CD4-positive, alpha-beta T cell (primary cell): ENCODE data around the gene CMC1. TPM values are rescaled to one million over a fixed set of nuclear protein-coding genes. Genes with fewer than 3 reads are reported as not detected.

Experiments
- ATAC-seq: fragments of 200-7000 bp; cut with Tn5 transposase; one replicate; pipeline ENCODE4 v1.10.0; 2022; ENCODE audit warnings: mild to moderate bottlenecking; ENCODE audit not compliant: poor library complexity
- CTCF ChIA-PET: fragments of 350-600 bp; sonication (Branson Sonifier 250); formaldehyde crosslinking; loops from one replicate; lab custom pipeline; 2021; ENCODE audit warnings: antibody characterized with exemption, inconsistent platforms; lab: Charles Lee
- POLR2A ChIA-PET: fragments of 350-600 bp; sonication (Branson Sonifier 250); formaldehyde crosslinking; loops from one replicate; lab custom pipeline; 2021; ENCODE audit warnings: antibody characterized with exemption, inconsistent platforms; lab: Charles Lee
- DNase-seq, 14 experiments: peaks; one replicate each; pipeline ENCODE4 v3.0.0-alpha.2; 2013 to 2020; ENCODE audit warnings: mixed read lengths in 2 of 14
- H3K27ac ChIP-seq, 2 donors: one replicate each; pipeline versions ENCODE4 v1.5.1 to v1.7.0; 2013; ENCODE audit warnings: low read length in 2 of 2, low read depth in 1 of 2, mild to moderate bottlenecking in 1 of 2
- H3K27me3 ChIP-seq, 2 experiments: 1 replicate in 1 of 2; 2 replicates in 1 of 2; pipeline versions ENCODE4 v1.6.1 to v1.7.0; 2013; ENCODE audit warnings: low read length in 2 of 2, control low read depth in 1 of 2, mild to moderate bottlenecking in 1 of 2, moderate library complexity in 1 of 2; ENCODE audit not compliant: insufficient read depth in 2 of 2, control insufficient read depth in 1 of 2
- H3K36me3 ChIP-seq: one replicate; pipeline ENCODE4 v1.6.1; 2013; ENCODE audit warnings: low read length, control low read depth; ENCODE audit not compliant: insufficient read depth
- H3K4me1 ChIP-seq: one replicate; pipeline ENCODE4 v1.6.1; 2013; ENCODE audit warnings: low read length, control low read depth; ENCODE audit not compliant: insufficient read depth
- H3K4me3 ChIP-seq: one replicate; pipeline ENCODE4 v1.5.1; 2013; ENCODE audit warnings: mild to moderate bottlenecking, low read length, moderate library complexity
- H3K9me3 ChIP-seq, 2 experiments: 1 replicate in 1 of 2; 2 replicates in 1 of 2; pipeline versions ENCODE4 v1.6.1 to v1.7.0; 2013; ENCODE audit warnings: low read length in 2 of 2, mild to moderate bottlenecking in 2 of 2, control low read depth in 1 of 2, moderate library complexity in 1 of 2; ENCODE audit not compliant: control insufficient read depth in 1 of 2, insufficient read depth in 1 of 2
- H3K27ac Mint-ChIP-seq: one replicate; pipeline ENCODE4 v1.8.0; 2020; ENCODE audit warnings: mixed read lengths
- H3K27me3 Mint-ChIP-seq: one replicate; pipeline ENCODE4 v1.8.0; 2021; ENCODE audit warnings: mixed read lengths
- H3K36me3 Mint-ChIP-seq: one replicate; pipeline ENCODE4 v1.8.0; 2021; ENCODE audit warnings: low read depth, mixed read lengths
- H3K4me1 Mint-ChIP-seq: one replicate; pipeline ENCODE4 v1.8.0; 2021; ENCODE audit warnings: low read depth, mixed read lengths
- H3K4me3 Mint-ChIP-seq: one replicate; pipeline ENCODE4 v1.8.0; 2020; ENCODE audit warnings: mild to moderate bottlenecking, mixed read lengths
- H3K9me3 Mint-ChIP-seq: one replicate; pipeline ENCODE4 v1.8.0; 2020; ENCODE audit warnings: mixed read lengths
- CTCF ChIP-seq: fragments of 200-600 bp; IDR thresholded peaks from one replicate; pipeline ENCODE4 v1.8.0; 2022; ENCODE audit warnings: antibody characterized with exemption, mild to moderate bottlenecking
- intact Hi-C, 2 experiments: fragments of 100-400 bp; cut with DNase I in 1 of 2; cut with micrococcal nuclease in 1 of 2; formaldehyde crosslinking; loops; one replicate each; pipeline versions ENCODE4 v1.15.1 to v1.9.0; 2023 to 2025; cut with DNase I, micrococcal nuclease
- total RNA-seq, 174 experiments: library from RNA in 2 of 174; stranded (reverse) in 2 of 174; gene quantifications; one replicate each; pipeline ENCODE4 v1.2.3 and lab custom pipeline; 2021 to 2026

CMC1 gene
- total RNA-seq, 2 experiments from 2014 or later = 5.0 to 6.6 TPM

- H3K9me3 ChIP-seq = peaks cover 5 to 20% of the 10 kb centered on the region in 2 experiments
- intact Hi-C loops = no loop called here
- H3K36me3 ChIP-seq = no peaks in the 10 kb centered on the region
- H3K4me3 ChIP-seq = no peak overlapping the region
- Mint-ChIP-seq H3K4me3 (no peak overlapping the region), H3K27ac (no peak overlapping the region), H3K4me1 (no peaks in the 10 kb centered on the region), H3K9me3 (peaks cover 13% of the 10 kb centered on the region), H3K36me3 (peaks cover 14% of the 10 kb centered on the region), H3K27me3 (no peaks in the 10 kb centered on the region)
- ChIA-PET CTCF (no interaction called here), POLR2A (no interaction called here)
- no peak overlapping the region for H3K27ac ChIP-seq
- no peak for TF ChIP-seq CTCF
- ATAC-seq = no peak
- no peak for DNase-seq
- H3K27me3 ChIP-seq = no peaks in the 10 kb centered on the region
- H3K4me1 ChIP-seq = no peaks in the 10 kb centered on the region
Observed at GRCh38 chr3:28218917-28219198, 22.6 kb upstream of the CMC1 start.

- no peaks in the 10 kb centered on the region for H3K4me1 ChIP-seq
- H3K9me3 Mint-ChIP-seq = peaks cover 3% of the 10 kb centered on the region
- H3K36me3 Mint-ChIP-seq = no peaks in the 10 kb centered on the region
- intact Hi-C loops = no loop called here
- ChIA-PET POLR2A (no interaction called here), CTCF (no interaction called here)
- DNase-seq (no peak), ATAC-seq (no peak)
- TF ChIP-seq CTCF = no peak
- H3K36me3 ChIP-seq = no peaks in the 10 kb centered on the region
- no peaks in the 10 kb centered on the region for H3K4me1 Mint-ChIP-seq
- H3K4me3 ChIP-seq = no peak overlapping the region
- no peaks in the 10 kb centered on the region for H3K27me3 ChIP-seq
- no peak overlapping the region for H3K27ac Mint-ChIP-seq
- no peak overlapping the region for H3K27ac ChIP-seq
- H3K9me3 ChIP-seq = peaks cover 0 to under 1% of the 10 kb centered on the region in 2 experiments
- H3K27me3 Mint-ChIP-seq = no peaks in the 10 kb centered on the region
- no peak overlapping the region for H3K4me3 Mint-ChIP-seq
Observed at GRCh38 chr3:28224430-28224829, 17.0 kb upstream of the CMC1 start.

GRCh38 chr3:28226020-28226419, 15.4 kb upstream of the CMC1 start:
- intact Hi-C loops = no loop called here
- no peak for TF ChIP-seq CTCF
- ATAC-seq (no peak), DNase-seq (no peak)
- Mint-ChIP-seq H3K27ac (no peak overlapping the region), H3K9me3 (no peaks in the 10 kb centered on the region), H3K4me1 (no peaks in the 10 kb centered on the region), H3K36me3 (no peaks in the 10 kb centered on the region), H3K27me3 (no peaks in the 10 kb centered on the region), H3K4me3 (no peak overlapping the region)
- ChIA-PET POLR2A (no interaction called here), CTCF (no interaction called here)
- Histone ChIP-seq H3K36me3 (no peaks in the 10 kb centered on the region), H3K27me3 (no peaks in the 10 kb centered on the region), H3K27ac (no peak overlapping the region), H3K4me3 (no peak overlapping the region), H3K4me1 (no peaks in the 10 kb centered on the region), H3K9me3 (no peaks in the 10 kb centered on the region)
